Astrocyte of the spinal cord (primary cell): ENCODE data around the gene SMG6.

Source experiments
- DNase-seq: peaks from one replicate; pipeline ENCODE4 v3.0.0; 2011; ENCODE audit warnings: low read depth, low spot score
- H3K4me3 ChIP-seq: 2 replicates; pipeline ENCODE4 v1.5.1; 2011; ENCODE audit warnings: low read depth, mild to moderate bottlenecking, low read length, moderate library complexity
- in situ Hi-C: cut with HindIII; loops from 2 replicates; pipeline ENCODE4 v1.10.0; 2017; ENCODE audit warnings: low sequenced_read_pairs
- TF ChIP-seq, protein P1 (sequence below): IDR thresholded peaks from 2 replicates; pipeline ENCODE4 v1.5.1; 2012; ENCODE audit warnings: low read depth, mild to moderate bottlenecking, low read length, inconsistent platforms

SMG6 gene

DNA sequence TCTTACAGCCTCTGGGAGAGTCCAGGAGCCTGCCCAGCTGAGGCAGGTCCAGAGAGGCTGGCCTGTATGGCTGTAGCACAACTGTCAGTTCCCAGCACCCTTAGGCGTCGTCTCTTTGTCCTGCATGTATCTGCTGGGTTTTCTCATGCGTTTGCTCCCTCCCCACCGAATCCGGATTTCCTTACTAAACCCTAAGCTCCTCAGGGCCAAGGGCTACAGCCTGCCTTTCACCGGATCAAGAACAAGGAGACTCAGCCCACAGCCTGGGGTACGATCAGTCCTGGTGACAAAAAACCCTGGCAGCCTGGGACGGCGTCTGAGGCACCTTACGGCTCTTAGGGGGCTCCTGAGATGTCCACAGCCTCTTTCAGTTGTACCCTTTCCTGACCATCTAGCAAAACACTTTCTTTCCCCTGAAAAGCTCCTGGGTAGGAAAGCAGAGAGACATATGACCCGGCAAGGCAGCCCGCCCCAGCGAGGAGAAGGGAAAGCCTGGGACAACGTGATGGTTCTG is 236.5 kb downstream of the SMG6 start:
- in situ Hi-C loops: loop anchor here (10.0 kb wide), 1 partner anchor 108 kb away; no protein-coding TSS in a partner anchor
- DNase-seq: no peak
- H3K4me3 ChIP-seq: no peak overlapping the region
- TF ChIP-seq, protein P1, sequence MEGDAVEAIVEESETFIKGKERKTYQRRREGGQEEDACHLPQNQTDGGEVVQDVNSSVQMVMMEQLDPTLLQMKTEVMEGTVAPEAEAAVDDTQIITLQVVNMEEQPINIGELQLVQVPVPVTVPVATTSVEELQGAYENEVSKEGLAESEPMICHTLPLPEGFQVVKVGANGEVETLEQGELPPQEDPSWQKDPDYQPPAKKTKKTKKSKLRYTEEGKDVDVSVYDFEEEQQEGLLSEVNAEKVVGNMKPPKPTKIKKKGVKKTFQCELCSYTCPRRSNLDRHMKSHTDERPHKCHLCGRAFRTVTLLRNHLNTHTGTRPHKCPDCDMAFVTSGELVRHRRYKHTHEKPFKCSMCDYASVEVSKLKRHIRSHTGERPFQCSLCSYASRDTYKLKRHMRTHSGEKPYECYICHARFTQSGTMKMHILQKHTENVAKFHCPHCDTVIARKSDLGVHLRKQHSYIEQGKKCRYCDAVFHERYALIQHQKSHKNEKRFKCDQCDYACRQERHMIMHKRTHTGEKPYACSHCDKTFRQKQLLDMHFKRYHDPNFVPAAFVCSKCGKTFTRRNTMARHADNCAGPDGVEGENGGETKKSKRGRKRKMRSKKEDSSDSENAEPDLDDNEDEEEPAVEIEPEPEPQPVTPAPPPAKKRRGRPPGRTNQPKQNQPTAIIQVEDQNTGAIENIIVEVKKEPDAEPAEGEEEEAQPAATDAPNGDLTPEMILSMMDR: no peak

DNA sequence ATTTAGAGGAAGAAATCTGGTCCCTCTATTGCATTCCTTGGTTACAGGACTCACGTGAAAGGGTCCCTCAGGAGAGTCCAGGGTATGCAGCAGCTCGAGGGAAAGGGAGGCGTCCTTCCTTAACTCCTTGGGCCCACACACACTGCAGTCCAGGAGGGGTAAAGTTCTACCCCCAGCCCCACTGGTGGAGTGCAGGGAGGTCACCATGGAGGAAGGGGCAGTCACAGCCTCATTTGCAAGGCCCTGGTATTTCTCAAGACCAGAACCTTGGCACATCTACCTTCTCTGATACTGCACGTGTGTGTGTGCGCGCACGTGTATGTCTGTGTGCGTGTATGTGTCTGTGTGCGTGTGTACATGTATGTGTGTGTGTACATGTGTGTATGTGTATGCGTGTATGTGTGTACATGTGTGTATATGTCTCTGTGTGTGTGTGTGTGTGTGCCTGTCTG is 237.6 kb downstream of the SMG6 start:
- TF ChIP-seq, protein P1: no peak
- in situ Hi-C loops: loop anchor here (10.0 kb wide), 1 partner anchor 109 kb away; no protein-coding TSS in a partner anchor
- no peak for DNase-seq
- no peak overlapping the region for H3K4me3 ChIP-seq

DNA sequence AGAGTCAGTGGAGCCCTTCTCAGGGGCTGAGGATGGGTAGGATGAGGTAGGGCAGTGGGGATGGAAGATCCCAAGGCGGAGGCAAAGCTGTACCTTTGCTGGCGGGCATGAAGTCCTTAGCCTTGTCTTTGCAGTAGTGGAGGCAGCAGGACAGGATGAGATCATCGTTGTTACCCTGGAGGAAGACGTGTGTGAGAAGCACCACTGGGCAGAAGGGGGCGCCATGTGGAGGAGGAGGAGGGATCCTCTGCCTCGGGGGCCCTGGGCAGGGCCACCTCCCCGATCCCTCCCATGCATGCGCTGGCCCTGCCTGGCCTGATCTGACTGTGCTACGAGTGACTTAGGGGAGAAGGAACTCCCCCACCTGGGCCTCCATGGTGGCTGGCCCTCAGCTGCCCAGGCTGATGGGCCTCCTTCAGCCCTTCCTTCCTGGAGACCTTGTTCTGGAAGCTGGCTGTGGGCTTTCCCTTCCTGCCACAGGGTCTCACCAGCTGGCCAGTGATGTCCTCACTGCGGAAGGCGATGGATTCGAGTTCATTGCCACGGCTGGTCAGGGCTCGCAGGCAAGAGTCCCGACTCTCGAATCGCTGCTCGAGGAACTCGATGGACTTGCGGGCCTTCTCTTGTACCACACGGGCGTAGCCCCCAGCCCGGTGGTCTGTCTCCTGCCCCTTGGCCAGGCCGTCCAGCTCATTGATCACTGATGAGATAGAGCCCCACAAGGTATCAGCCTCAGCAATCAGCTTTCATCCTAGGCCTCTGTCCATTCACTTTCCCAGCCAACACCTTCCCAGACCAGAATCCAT is 238.4 kb downstream of the SMG6 start:
- H3K4me3 ChIP-seq: no peak overlapping the region
- in situ Hi-C loops: loop anchor here (10.0 kb wide), 1 partner anchor 110 kb away; no protein-coding TSS in a partner anchor
- peak; percentile 82 for DNase-seq
- TF ChIP-seq, protein P1: peak; percentile 69

DNA sequence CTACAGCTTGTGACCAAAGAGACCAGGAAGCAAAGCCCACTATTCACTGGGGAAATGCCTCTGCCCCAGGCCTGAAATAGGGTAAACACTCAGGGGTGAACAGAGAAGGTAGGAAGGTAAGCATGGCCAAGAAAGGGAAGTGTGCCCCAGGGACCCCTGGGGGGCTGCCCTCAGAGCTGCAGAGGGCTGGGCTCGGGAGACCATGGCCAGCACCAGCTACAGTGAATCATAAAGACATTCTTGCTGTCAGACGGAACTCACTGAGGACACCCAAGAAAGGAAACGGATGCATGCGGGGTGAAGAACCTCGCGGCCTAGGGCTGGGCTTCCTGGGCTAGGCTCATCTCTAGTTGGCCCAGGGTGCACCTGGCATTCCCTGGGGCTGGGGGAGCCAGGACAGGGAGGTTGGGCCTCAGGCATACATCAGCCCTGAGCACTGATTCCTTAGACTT is 239.0 kb downstream of the SMG6 start:
- TF ChIP-seq, protein P1: no peak
- in situ Hi-C loops: loop anchor here (10.0 kb wide), 1 partner anchor 110 kb away; no protein-coding TSS in a partner anchor

DNA sequence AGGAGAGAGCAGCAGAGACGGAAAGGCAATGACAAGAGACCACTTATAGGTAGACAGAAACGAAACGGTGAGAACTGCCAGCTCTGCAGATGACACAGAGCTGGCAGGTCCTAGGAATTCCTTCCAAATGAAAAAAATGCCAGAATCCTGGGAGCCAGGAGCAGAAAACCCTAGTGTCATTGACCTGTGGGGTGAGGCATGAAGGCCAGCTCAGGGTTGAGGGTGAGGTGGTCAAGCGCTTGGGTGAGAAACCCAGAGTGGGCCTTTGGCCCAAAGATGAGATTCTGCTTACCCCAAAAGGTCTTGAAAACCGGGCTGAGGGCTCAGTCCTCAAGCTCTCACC is 239.5 kb downstream of the SMG6 start:
- TF ChIP-seq, protein P1: no peak
- in situ Hi-C loops: loop anchor here (10.0 kb wide), 1 partner anchor 111 kb away; no protein-coding TSS in a partner anchor
- no peak for DNase-seq
- H3K4me3 ChIP-seq: no peak overlapping the region

More for the DNA sequence above, 239.0 kb downstream of the SMG6 start:
- no peak overlapping the region for H3K4me3 ChIP-seq
- no peak for DNase-seq

DNA sequence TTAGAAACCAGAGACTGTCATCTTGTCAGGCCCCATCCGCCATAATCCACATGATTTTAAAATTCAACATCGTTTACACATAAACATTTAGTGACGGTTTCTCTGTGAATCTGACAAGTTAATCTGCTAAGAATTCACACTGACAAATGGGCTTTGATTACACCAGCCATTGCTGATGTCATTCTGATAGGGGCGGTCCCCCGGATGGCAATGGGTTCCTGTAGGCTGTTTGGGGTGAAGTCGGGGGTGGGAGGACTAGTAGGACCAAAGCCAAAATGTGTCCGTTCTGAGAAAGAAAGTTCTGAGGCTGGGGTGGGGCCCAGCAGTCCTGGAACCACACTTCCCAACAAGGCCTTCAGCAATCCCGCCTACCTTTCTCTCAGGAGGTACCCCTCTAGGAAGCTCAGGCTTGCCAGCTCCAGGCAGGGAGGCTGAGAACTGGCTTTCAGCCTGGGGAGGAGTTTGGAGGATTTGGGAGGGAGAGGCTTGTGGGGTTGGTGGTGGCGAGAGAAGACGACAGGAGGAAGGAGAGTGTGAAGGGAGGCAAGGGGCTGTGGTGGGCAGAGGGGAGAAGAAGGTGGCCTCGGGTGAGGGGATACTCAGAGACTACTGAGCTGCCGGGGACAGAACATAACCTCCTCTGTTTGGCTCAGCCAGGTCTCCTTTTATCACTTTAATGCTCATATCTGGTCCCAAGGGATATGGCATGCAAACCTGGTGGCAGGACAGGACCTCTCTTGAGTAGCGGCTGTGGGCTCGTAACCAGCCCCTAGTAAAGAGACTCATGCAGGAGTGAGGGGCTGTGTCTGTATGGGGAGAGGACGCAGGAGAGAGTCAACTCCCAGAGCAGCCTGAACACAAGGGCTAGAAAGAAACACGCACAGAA is 240.1 kb downstream of the SMG6 start:
- no peak overlapping the region for H3K4me3 ChIP-seq
- TF ChIP-seq, protein P1: no peak
- in situ Hi-C loops: loop anchor here (10.0 kb wide), 1 partner anchor 111 kb away; no protein-coding TSS in a partner anchor
- peak; percentile 68 for DNase-seq
